ENCODE measurements around the gene OTUB2. TPM values are rescaled to one million over a fixed set of nuclear protein-coding genes. Genes with fewer than 3 reads are reported as not detected.

OTUB2 gene
- total RNA-seq, 2 experiments from 2014 or later, result 0.28 to 0.84 TPM

DNA sequence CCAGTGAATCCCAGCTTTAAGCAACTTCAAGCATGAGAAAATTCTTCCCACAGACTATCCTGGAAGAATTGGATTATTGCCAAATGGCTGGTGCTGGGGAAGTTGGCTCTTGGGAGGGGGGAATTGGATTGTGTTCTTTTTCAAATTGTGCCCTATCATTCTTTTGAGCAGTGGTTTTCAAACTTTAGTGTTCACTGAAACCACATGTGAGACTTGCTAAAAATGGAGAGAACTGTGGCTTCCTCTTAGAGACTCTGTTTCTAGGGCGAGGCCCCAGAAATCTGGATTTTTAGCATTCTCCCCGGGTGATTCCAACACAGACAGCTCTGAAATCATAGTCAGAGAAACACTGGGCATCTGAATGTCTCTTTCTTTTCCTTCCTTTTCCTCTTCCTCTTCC, 14.3 kb upstream of the OTUB2 start:
- H4K20me1 ChIP-seq (ENCODE audit: insufficient read depth, low read length), result no peaks in the 10 kb centered on the region
- H3K4me2 ChIP-seq (ENCODE audit: low read length), result peak overlapping the region; percentile 26

DNA sequence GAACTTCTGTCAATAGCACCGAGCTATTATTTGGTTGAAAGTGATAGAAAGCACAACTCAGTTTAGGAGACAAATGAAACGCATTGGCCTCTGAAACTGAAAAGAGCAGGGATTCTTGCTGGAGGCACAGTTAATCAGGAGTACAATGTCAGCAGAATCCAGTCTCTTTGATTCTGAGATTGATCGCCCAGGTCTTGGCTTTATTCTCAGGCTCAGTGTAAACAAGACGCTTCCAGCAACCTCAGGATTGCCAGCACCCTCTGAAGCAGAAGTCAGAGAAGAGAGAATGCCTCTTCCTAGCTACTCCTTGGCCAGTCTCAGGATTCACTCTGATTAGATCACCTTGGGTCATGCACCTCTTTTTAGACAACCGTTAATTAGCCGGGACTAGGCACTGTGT, 11.8 kb upstream of the OTUB2 start:
- Histone ChIP-seq H3K9me3 (ENCODE audit: low read length) (no peaks in the 10 kb centered on the region), H3K4me3 (ENCODE audit: low read depth, low read length, poor library complexity, severe bottlenecking) (no peak overlapping the region), H3K79me2 (ENCODE audit: insufficient read depth, low read depth, low read length) (no peaks in the 10 kb centered on the region), H3K9me2 (ENCODE audit: insufficient read depth, low read length) (no peaks in the 10 kb centered on the region), H3K4me1 (ENCODE audit: insufficient read depth, low read length, poor library complexity, severe bottlenecking) (peaks cover 13% of the 10 kb centered on the region), H3K36me3 (ENCODE audit: insufficient read depth, low read length) (no peaks in the 10 kb centered on the region), H2AFZ (ENCODE audit: low read length) (no peak overlapping the region), H3K27ac (ENCODE audit: low read depth, low read length, poor library complexity, severe bottlenecking) (no peak overlapping the region), H3K4me2 (ENCODE audit: low read length) (no peak overlapping the region), H4K20me1 (ENCODE audit: insufficient read depth, low read length) (no peaks in the 10 kb centered on the region)
- no peak for DNase-seq (ENCODE audit: low spot score)
- intact Hi-C loops (cut with micrococcal nuclease; ENCODE audit: unreplicated experiment), result no loop called here
- TF ChIP-seq, protein P1, sequence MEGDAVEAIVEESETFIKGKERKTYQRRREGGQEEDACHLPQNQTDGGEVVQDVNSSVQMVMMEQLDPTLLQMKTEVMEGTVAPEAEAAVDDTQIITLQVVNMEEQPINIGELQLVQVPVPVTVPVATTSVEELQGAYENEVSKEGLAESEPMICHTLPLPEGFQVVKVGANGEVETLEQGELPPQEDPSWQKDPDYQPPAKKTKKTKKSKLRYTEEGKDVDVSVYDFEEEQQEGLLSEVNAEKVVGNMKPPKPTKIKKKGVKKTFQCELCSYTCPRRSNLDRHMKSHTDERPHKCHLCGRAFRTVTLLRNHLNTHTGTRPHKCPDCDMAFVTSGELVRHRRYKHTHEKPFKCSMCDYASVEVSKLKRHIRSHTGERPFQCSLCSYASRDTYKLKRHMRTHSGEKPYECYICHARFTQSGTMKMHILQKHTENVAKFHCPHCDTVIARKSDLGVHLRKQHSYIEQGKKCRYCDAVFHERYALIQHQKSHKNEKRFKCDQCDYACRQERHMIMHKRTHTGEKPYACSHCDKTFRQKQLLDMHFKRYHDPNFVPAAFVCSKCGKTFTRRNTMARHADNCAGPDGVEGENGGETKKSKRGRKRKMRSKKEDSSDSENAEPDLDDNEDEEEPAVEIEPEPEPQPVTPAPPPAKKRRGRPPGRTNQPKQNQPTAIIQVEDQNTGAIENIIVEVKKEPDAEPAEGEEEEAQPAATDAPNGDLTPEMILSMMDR (conservative IDR thresholded peaks at IDR 0.05; ENCODE audit: low read length), result no peak
- no peak for TF ChIP-seq EZH2phosphoT487 (IDR thresholded peaks at IDR 0.05; ENCODE audit: borderline replicate concordance, low read depth, low read length)
- ChIA-PET POLR2A (no interaction called here), CTCF (ENCODE audit: unreplicated experiment) (no interaction called here)
- no TSS peak for BruUV-seq (replicated peaks)

More for the DNA sequence above, 14.3 kb upstream of the OTUB2 start:
- no peaks in the 10 kb centered on the region for H3K36me3 ChIP-seq (ENCODE audit: insufficient read depth, low read length)
- peak; percentile 18 for DNase-seq (ENCODE audit: low spot score)
- intact Hi-C loops (cut with micrococcal nuclease; ENCODE audit: unreplicated experiment), result no loop called here
- H3K4me1 ChIP-seq (ENCODE audit: insufficient read depth, low read length, poor library complexity, severe bottlenecking), result peaks cover 13% of the 10 kb centered on the region
- POLR2A ChIA-PET, result interaction anchor here (0.6 to 1.3 kb wide), 3 partner anchors 65 to 163 kb away, joined by 3 to 5 read pairs (median 3); no protein-coding TSS in a partner anchor
- H3K79me2 ChIP-seq (ENCODE audit: insufficient read depth, low read depth, low read length), result no peaks in the 10 kb centered on the region
- TF ChIP-seq EZH2phosphoT487 (IDR thresholded peaks at IDR 0.05; ENCODE audit: borderline replicate concordance, low read depth, low read length), result no peak
- TF ChIP-seq, protein P1 (conservative IDR thresholded peaks at IDR 0.05; ENCODE audit: low read length), result no peak
- no TSS peak for BruUV-seq (replicated peaks)
- H3K27ac ChIP-seq (ENCODE audit: low read depth, low read length, poor library complexity, severe bottlenecking), result no peak overlapping the region
- no peaks in the 10 kb centered on the region for H3K9me3 ChIP-seq (ENCODE audit: low read length)
- H3K4me3 ChIP-seq (ENCODE audit: low read depth, low read length, poor library complexity, severe bottlenecking), result peak overlapping the region; percentile 4
- H3K9me2 ChIP-seq (ENCODE audit: insufficient read depth, low read length), result no peaks in the 10 kb centered on the region
- CTCF ChIA-PET (ENCODE audit: unreplicated experiment), result interaction anchor here (0.8 to 1.5 kb wide), 2 partner anchors 12 to 76 kb away, joined by 3 to 7 read pairs; no protein-coding TSS in a partner anchor
- H2AFZ ChIP-seq (ENCODE audit: low read length), result no peak overlapping the region

DNA sequence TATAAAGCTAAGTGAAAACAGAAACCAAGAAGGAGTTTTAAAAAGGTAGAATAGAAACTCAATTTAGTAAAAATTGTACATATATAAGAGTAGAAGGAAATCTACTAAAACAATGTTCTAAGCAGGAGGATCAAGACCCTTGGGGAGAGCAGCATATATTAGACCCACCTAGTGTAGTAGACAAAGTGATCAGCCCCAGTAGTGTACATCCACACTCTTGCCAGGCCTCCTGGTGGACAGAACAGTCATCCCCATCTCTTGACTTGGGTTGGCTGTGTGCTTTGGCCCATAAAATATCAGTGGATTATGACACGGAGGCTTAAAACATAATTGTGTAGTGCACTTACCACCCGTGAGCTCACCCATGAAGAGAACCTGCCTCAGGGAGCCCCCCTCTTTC, 10.9 kb upstream of the OTUB2 start:
- H3K4me1 ChIP-seq (ENCODE audit: insufficient read depth, low read length, poor library complexity, severe bottlenecking), result peaks cover 13% of the 10 kb centered on the region
- DNase-seq (ENCODE audit: low spot score), result no peak
- no peak overlapping the region for H3K4me2 ChIP-seq (ENCODE audit: low read length)
- no TSS peak for BruUV-seq (replicated peaks)
- H3K9me3 ChIP-seq (ENCODE audit: low read length), result no peaks in the 10 kb centered on the region
- POLR2A ChIA-PET, result no interaction called here
- CTCF ChIA-PET (ENCODE audit: unreplicated experiment), result no interaction called here
- intact Hi-C loops (cut with micrococcal nuclease; ENCODE audit: unreplicated experiment), result no loop called here
- no peak overlapping the region for H2AFZ ChIP-seq (ENCODE audit: low read length)
- no peaks in the 10 kb centered on the region for H3K36me3 ChIP-seq (ENCODE audit: insufficient read depth, low read length)
- H3K79me2 ChIP-seq (ENCODE audit: insufficient read depth, low read depth, low read length), result no peaks in the 10 kb centered on the region
- H3K27ac ChIP-seq (ENCODE audit: low read depth, low read length, poor library complexity, severe bottlenecking), result no peak overlapping the region
- TF ChIP-seq, protein P1 (conservative IDR thresholded peaks at IDR 0.05; ENCODE audit: low read length), result no peak
- H3K4me3 ChIP-seq (ENCODE audit: low read depth, low read length, poor library complexity, severe bottlenecking), result no peak overlapping the region
- H3K9me2 ChIP-seq (ENCODE audit: insufficient read depth, low read length), result no peaks in the 10 kb centered on the region
- no peaks in the 10 kb centered on the region for H4K20me1 ChIP-seq (ENCODE audit: insufficient read depth, low read length)
